ENCODE results near the gene GFPT2. TPM values are rescaled to one million over a fixed set of nuclear protein-coding genes. Genes with fewer than 3 reads are reported as not detected.

GFPT2 gene
- total RNA-seq, 1 experiment from 2014 or later: 0.82 TPM

GRCh38 chr5:180281706-180282105 lies 71.4 kb downstream of the GFPT2 start:
- Histone ChIP-seq H3K36me3 (ENCODE audit: insufficient read depth, low read length, poor library complexity, severe bottlenecking) (peaks cover 12% of the 10 kb centered on the region), H3K27ac (ENCODE audit: low read depth, low read length, poor library complexity, severe bottlenecking) (no peak overlapping the region), H3K4me1 (ENCODE audit: insufficient read depth, low read length, poor library complexity, severe bottlenecking) (no peaks in the 10 kb centered on the region), H3K9me3 (ENCODE audit: low read depth, low read length, poor library complexity, severe bottlenecking) (no peaks in the 10 kb centered on the region), H3K4me3 (ENCODE audit: low read depth, low read length, poor library complexity, severe bottlenecking) (no peak overlapping the region), H3K27me3 (replicated peaks; ENCODE audit: insufficient read depth, low read depth, low read length, poor library complexity) (no peaks in the 10 kb centered on the region)
- intact Hi-C loops (cut with micrococcal nuclease; ENCODE audit: unreplicated experiment): no loop called here
- no TSS peak for BruUV-seq (replicated peaks)
- no peak for DNase-seq (ENCODE audit: low spot score)
- ChIA-PET CTCF (no interaction called here), POLR2A (ENCODE audit: low non-redundant PET) (no interaction called here)
- TF ChIP-seq EZH2 (IDR thresholded peaks at IDR 0.05; ENCODE audit: borderline replicate concordance, low read depth, low read length, poor library complexity, severe bottlenecking) (no peak), CTCF (conservative IDR thresholded peaks at IDR 0.05; ENCODE audit: low read depth, low read length) (no peak)

GRCh38 chr5:180274695-180275094 lies 78.4 kb downstream of the GFPT2 start:
- Histone ChIP-seq H3K36me3 (ENCODE audit: insufficient read depth, low read length, poor library complexity, severe bottlenecking) (peaks cover 9% of the 10 kb centered on the region), H3K27me3 (replicated peaks; ENCODE audit: insufficient read depth, low read depth, low read length, poor library complexity) (no peaks in the 10 kb centered on the region), H3K27ac (ENCODE audit: low read depth, low read length, poor library complexity, severe bottlenecking) (no peak overlapping the region), H3K4me3 (ENCODE audit: low read depth, low read length, poor library complexity, severe bottlenecking) (no peak overlapping the region), H3K9me3 (ENCODE audit: low read depth, low read length, poor library complexity, severe bottlenecking) (no peaks in the 10 kb centered on the region), H3K4me1 (ENCODE audit: insufficient read depth, low read length, poor library complexity, severe bottlenecking) (no peaks in the 10 kb centered on the region)
- CTCF ChIA-PET: no interaction called here
- TF ChIP-seq EZH2 (IDR thresholded peaks at IDR 0.05; ENCODE audit: borderline replicate concordance, low read depth, low read length, poor library complexity, severe bottlenecking) (no peak), CTCF (conservative IDR thresholded peaks at IDR 0.05; ENCODE audit: low read depth, low read length) (no peak)
- no TSS peak for BruUV-seq (replicated peaks)
- intact Hi-C loops (cut with micrococcal nuclease; ENCODE audit: unreplicated experiment): no loop called here
- POLR2A ChIA-PET (ENCODE audit: low non-redundant PET): no interaction called here
- no peak for DNase-seq (ENCODE audit: low spot score)

GRCh38 chr5:180271221-180271620 lies 81.9 kb downstream of the GFPT2 start:
- Histone ChIP-seq H3K4me1 (ENCODE audit: insufficient read depth, low read length, poor library complexity, severe bottlenecking) (no peaks in the 10 kb centered on the region), H3K27ac (ENCODE audit: low read depth, low read length, poor library complexity, severe bottlenecking) (no peak overlapping the region), H3K36me3 (ENCODE audit: insufficient read depth, low read length, poor library complexity, severe bottlenecking) (peaks cover 11% of the 10 kb centered on the region), H3K4me3 (ENCODE audit: low read depth, low read length, poor library complexity, severe bottlenecking) (no peak overlapping the region), H3K27me3 (replicated peaks; ENCODE audit: insufficient read depth, low read depth, low read length, poor library complexity) (no peaks in the 10 kb centered on the region), H3K9me3 (ENCODE audit: low read depth, low read length, poor library complexity, severe bottlenecking) (peaks cover 5% of the 10 kb centered on the region)
- POLR2A ChIA-PET (ENCODE audit: low non-redundant PET): no interaction called here
- intact Hi-C loops (cut with micrococcal nuclease; ENCODE audit: unreplicated experiment): no loop called here
- DNase-seq (ENCODE audit: low spot score): no peak
- BruUV-seq (replicated peaks): no TSS peak
- CTCF ChIA-PET: no interaction called here
- TF ChIP-seq EZH2 (IDR thresholded peaks at IDR 0.05; ENCODE audit: borderline replicate concordance, low read depth, low read length, poor library complexity, severe bottlenecking) (no peak), CTCF (conservative IDR thresholded peaks at IDR 0.05; ENCODE audit: low read depth, low read length) (no peak)

Data from A673 (cell line).